Fibroblast of lung (primary cell): Measurements from ENCODE around the gene SLC27A5.

Experiments
- CTCF ChIP-seq, 2 donors: IDR thresholded peaks in 1 of 2; conservative IDR thresholded peaks in 1 of 2; 1 replicate in 1 of 2; 2 replicates in 1 of 2; pipeline ENCODE4 v1.5.1; 2011 to 2012; ENCODE audit warnings: low read length in 2 of 2, control low read depth in 1 of 2, inconsistent platforms in 1 of 2, low read depth in 1 of 2, mild to moderate bottlenecking in 1 of 2
- EZH2 ChIP-seq: IDR thresholded peaks from 2 replicates; pipeline ENCODE4 v1.5.1; 2012; ENCODE audit warnings: low read length, control low read depth, mild to moderate bottlenecking; ENCODE audit errors: missing control alignments

GRCh38 chr19:58519355-58520256, 7.8 kb upstream of the SLC27A5 start, which contains the start of gene ZBTB45:
- TF ChIP-seq CTCF (conservative IDR thresholded peaks at IDR 0.05 in 1 of 2, IDR thresholded peaks at IDR 0.05 in 1 of 2; ENCODE audit: low read depth in 1 of 2, low read length in 2 of 2), result peak; percentile 57 to 62
- no peak for TF ChIP-seq EZH2
